CD4-positive, alpha-beta memory T cell (primary cell): ENCODE data around the gene CACNA1H. TPM values are rescaled to one million over a fixed set of nuclear protein-coding genes. Genes with fewer than 3 reads are reported as not detected.

Experiments
- CTCF ChIA-PET: fragments of 350-600 bp; sonication (Branson Sonifier 250); formaldehyde crosslinking; loops from one replicate; lab custom pipeline; 2021; ENCODE audit warnings: inconsistent platforms; ENCODE audit not compliant: partially characterized antibody; lab: Charles Lee
- POLR2A ChIA-PET: fragments of 350-600 bp; sonication (Branson Sonifier 250); formaldehyde crosslinking; loops from one replicate; lab custom pipeline; 2021; ENCODE audit not compliant: partially characterized antibody; lab: Charles Lee
- DNase-seq, 5 donors: peaks; one replicate each; pipeline versions ENCODE4 v3.0.0 to v3.0.0-alpha.2; 2020 to 2022; ENCODE audit warnings: mixed read lengths in 1 of 5
- H3K27ac ChIP-seq: one replicate; pipeline ENCODE4 v1.7.0; 2013; ENCODE audit warnings: low read depth, low read length
- H3K27me3 ChIP-seq: 2 replicates; pipeline ENCODE4 v1.7.0; 2013; ENCODE audit warnings: mild to moderate bottlenecking, low read length, moderate library complexity; ENCODE audit not compliant: insufficient read depth
- H3K36me3 ChIP-seq: 2 replicates; pipeline ENCODE4 v1.7.0; 2013; ENCODE audit warnings: mild to moderate bottlenecking, low read length, moderate library complexity; ENCODE audit not compliant: insufficient read depth
- H3K4me1 ChIP-seq: 2 replicates; pipeline ENCODE4 v1.7.0; 2013; ENCODE audit warnings: mild to moderate bottlenecking, low read length, moderate library complexity; ENCODE audit not compliant: insufficient read depth
- H3K4me3 ChIP-seq, 2 donors: one replicate each; pipeline ENCODE4 v1.7.0; 2013; ENCODE audit warnings: low read length in 2 of 2, mild to moderate bottlenecking in 1 of 2
- H3K9me3 ChIP-seq, 2 donors: one replicate each; pipeline ENCODE4 v1.7.0; 2013; ENCODE audit warnings: low read length in 2 of 2, control low read depth in 1 of 2; ENCODE audit not compliant: control insufficient read depth in 1 of 2
- H3K27ac Mint-ChIP-seq, 7 donors: one replicate each; pipeline ENCODE4 v1.8.0; 2020 to 2021; ENCODE audit warnings: mixed read lengths in 7 of 7, mild to moderate bottlenecking in 6 of 7, inconsistent platforms in 3 of 7, moderate library complexity in 3 of 7
- H3K27me3 Mint-ChIP-seq, 2 donors: one replicate each; pipeline ENCODE4 v1.8.0; 2020 to 2021; ENCODE audit warnings: mixed read lengths in 2 of 2
- H3K36me3 Mint-ChIP-seq, 2 donors: one replicate each; pipeline ENCODE4 v1.8.0; 2020 to 2021; ENCODE audit warnings: mixed read lengths in 2 of 2, inconsistent platforms in 1 of 2, mild to moderate bottlenecking in 1 of 2
- H3K4me1 Mint-ChIP-seq, 4 donors: one replicate each; pipeline ENCODE4 v1.8.0; 2020 to 2021; ENCODE audit warnings: mixed read lengths in 4 of 4, mild to moderate bottlenecking in 1 of 4
- H3K4me3 Mint-ChIP-seq, 8 donors: one replicate each; pipeline ENCODE4 v1.8.0; 2020 to 2021; ENCODE audit warnings: mixed read lengths in 8 of 8, mild to moderate bottlenecking in 7 of 8, moderate library complexity in 6 of 8, inconsistent platforms in 3 of 8
- H3K9me3 Mint-ChIP-seq, 8 donors: one replicate each; pipeline ENCODE4 v1.8.0; 2020 to 2021; ENCODE audit warnings: mixed read lengths in 8 of 8, mild to moderate bottlenecking in 5 of 8, inconsistent platforms in 3 of 8, moderate library complexity in 1 of 8
- intact Hi-C: fragments of 100-400 bp; cut with micrococcal nuclease; formaldehyde crosslinking; loops from one replicate; pipeline ENCODE4 v1.15.1; 2023
- polyA plus RNA-seq, 2 donors: library from polyadenylated mRNA; unstranded; fragments of 300-500 nt; fragmentation: Illumina TruSeq; gene quantifications; one replicate each; pipeline ENCODE4 v1.2.3, GENCODE V29; 2021
- total RNA-seq, 2 experiments: library from RNA; stranded (reverse); gene quantifications; one replicate each; pipeline ENCODE4 v1.2.3, GENCODE V29; 2021

Gene CACNA1H
- total RNA-seq (1 to 10 TPM; 2.0 to 2.1 TPM), polyA plus RNA-seq (under 1 TPM; 0.48 to 0.99 TPM)

DNA sequence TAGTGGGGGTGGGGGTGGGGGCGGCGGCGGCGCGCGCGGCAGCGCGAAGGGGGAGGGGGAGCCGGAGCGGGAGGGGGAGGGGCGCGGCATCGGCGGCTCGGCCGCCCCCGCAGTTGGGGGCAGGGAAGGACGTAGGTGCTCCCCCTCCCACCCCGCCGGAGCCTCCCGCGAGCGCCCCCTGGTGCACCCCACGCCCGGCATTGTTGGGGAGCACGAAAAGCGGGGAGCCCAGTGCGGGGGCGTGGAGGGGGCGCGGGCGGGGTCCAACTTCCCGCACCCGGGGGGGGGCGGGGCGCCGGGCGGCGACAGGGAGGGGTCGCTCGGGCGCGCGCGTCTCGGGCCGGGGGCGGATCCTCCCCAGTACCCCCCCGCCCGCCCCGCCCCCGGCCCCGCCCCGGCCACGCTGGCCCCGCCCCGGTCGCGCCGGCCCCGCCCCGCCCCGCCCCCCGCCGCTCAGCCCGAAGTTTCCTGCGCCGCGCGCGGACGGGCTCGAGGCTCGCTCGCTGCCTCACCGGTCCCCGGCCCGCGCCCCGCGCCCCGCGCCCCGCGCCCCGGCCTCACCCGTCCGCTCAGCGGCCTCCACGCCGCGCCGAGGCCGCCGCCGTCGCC lies at the start of gene CACNA1H:
Gene CACNA1H (plus strand): TSS at position 456 of the 609 bp plus-strand sequence. CDS start 632 bp downstream, outside the sequence.
- ChIA-PET POLR2A (no interaction called here), CTCF (no interaction called here)
- H3K27ac ChIP-seq: no peak within 1 kb of the TSS
- Mint-ChIP-seq H3K4me1 (peaks cover 0 to 4% (median under 1%) of the 10 kb centered on the region in 4 donors), H3K27ac (no peak within 1 kb of the TSS), H3K36me3 (no peaks in the 10 kb centered on the region), H3K9me3 (peaks cover 0 to 3% (median 0%) of the 10 kb centered on the region in 8 donors), H3K4me3 (peak within 1 kb of the TSS in 6 of 8 donors; percentile 35 to 80 (median 58)), H3K27me3 (peaks cover 6 to 8% of the 10 kb centered on the region in 2 donors)
- no peaks in the 10 kb centered on the region for H3K9me3 ChIP-seq
- DNase-seq: peak; percentile 61 to 69 (median 68)
- peaks cover 11% of the 10 kb centered on the region for H3K4me1 ChIP-seq
- peaks cover 15% of the 10 kb centered on the region for H3K27me3 ChIP-seq
- intact Hi-C loops: no loop called here
- peak within 1 kb of the TSS in 1 of 2 donors; percentile 19 for H3K4me3 ChIP-seq
- H3K36me3 ChIP-seq: no peaks in the 10 kb centered on the region

GRCh38 chr16:1103636-1103980 lies 49.3 kb upstream of the CACNA1H start:
- no peaks in the 10 kb centered on the region for H3K27me3 ChIP-seq
- intact Hi-C loops: loop anchor here (2.0 kb wide), 1 partner anchor 291 kb away; no protein-coding TSS in a partner anchor
- no peak for DNase-seq
- ChIA-PET CTCF (interaction anchor here (0.8 to 1.4 kb wide), 7 partner anchors 16 to 391 kb away, joined by 3 to 4 read pairs (median 3); partner anchors contain the start of genes CHTF18 and RPUSD1), POLR2A (no interaction called here)
- no peak overlapping the region for H3K27ac ChIP-seq
- Mint-ChIP-seq H3K4me3 (no peak overlapping the region), H3K9me3 (no peaks in the 10 kb centered on the region), H3K27ac (no peak overlapping the region), H3K4me1 (no peaks in the 10 kb centered on the region), H3K36me3 (no peaks in the 10 kb centered on the region), H3K27me3 (peaks cover 2% of the 10 kb centered on the region in 2 donors)
- H3K36me3 ChIP-seq: no peaks in the 10 kb centered on the region
- H3K4me1 ChIP-seq: peaks cover 4% of the 10 kb centered on the region
- no peak overlapping the region for H3K4me3 ChIP-seq
- H3K9me3 ChIP-seq: no peaks in the 10 kb centered on the region

- peak in 2 of 5 donors; percentile 17 to 21 for DNase-seq
- Mint-ChIP-seq H3K4me1 (no peaks in the 10 kb centered on the region), H3K9me3 (no peaks in the 10 kb centered on the region), H3K27ac (no peak overlapping the region), H3K36me3 (no peaks in the 10 kb centered on the region), H3K27me3 (peaks cover 0 to 5% of the 10 kb centered on the region in 2 donors), H3K4me3 (no peak overlapping the region)
- no peak overlapping the region for H3K4me3 ChIP-seq
- intact Hi-C loops: no loop called here
- H3K36me3 ChIP-seq: no peaks in the 10 kb centered on the region
- no peaks in the 10 kb centered on the region for H3K27me3 ChIP-seq
- peaks cover 4% of the 10 kb centered on the region for H3K4me1 ChIP-seq
- no peaks in the 10 kb centered on the region for H3K9me3 ChIP-seq
- CTCF ChIA-PET: no interaction called here
- H3K27ac ChIP-seq: no peak overlapping the region
- POLR2A ChIA-PET: no interaction called here
Measured at GRCh38 chr16:1105888-1106620, 46.9 kb upstream of the CACNA1H start.

DNA sequence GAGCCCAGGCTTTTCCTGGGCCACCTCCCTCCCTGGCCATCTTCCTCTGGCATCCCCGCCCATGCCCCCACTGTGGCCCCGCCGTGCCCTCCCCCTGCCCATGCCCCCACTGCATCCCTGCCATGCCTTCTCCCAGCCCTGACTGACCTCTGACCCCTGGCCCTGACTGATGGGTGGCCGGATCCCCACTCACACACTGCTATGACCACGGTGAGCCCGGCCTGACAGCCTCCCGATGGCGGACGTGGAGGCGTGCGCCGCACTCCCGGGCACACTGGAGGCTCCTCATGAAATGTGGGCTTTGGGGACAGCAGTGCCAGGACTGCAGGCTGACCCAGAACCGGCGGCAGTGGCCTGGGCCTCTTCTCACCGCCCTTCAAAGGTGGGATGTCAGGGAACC lies 46.2 kb upstream of the CACNA1H start:
- H3K27me3 ChIP-seq: no peaks in the 10 kb centered on the region
- DNase-seq: no peak
- Mint-ChIP-seq H3K4me3 (no peak overlapping the region), H3K27me3 (peaks cover 0 to 5% of the 10 kb centered on the region in 2 donors), H3K27ac (no peak overlapping the region), H3K4me1 (no peaks in the 10 kb centered on the region), H3K36me3 (no peaks in the 10 kb centered on the region), H3K9me3 (no peaks in the 10 kb centered on the region)
- intact Hi-C loops: no loop called here
- no peaks in the 10 kb centered on the region for H3K36me3 ChIP-seq
- H3K4me3 ChIP-seq: no peak overlapping the region
- H3K4me1 ChIP-seq: peaks cover 4% of the 10 kb centered on the region
- H3K9me3 ChIP-seq: no peaks in the 10 kb centered on the region
- H3K27ac ChIP-seq: no peak overlapping the region
- ChIA-PET POLR2A (no interaction called here), CTCF (no interaction called here)

DNA sequence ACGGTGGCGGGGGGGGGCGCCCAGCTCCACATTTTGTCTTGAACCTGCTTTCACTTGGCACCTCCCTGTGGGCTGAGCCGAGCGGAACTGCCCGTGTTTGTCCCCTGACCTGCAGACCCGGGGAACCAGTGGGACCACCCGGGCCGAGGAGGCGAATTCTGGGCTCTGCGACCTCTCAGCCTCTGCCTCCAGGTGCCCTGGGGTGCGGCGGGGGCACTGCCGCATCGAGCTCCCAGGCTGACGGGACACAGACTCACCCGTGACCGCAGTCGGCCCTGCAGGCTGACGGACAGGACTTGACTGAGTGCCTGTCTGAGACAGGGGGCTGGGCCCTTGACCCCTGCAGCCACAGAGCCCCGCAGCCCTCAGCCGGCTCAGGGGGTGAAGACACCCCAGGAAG lies 45.8 kb upstream of the CACNA1H start:
- Histone ChIP-seq H3K36me3 (no peaks in the 10 kb centered on the region), H3K4me3 (no peak overlapping the region), H3K27me3 (no peaks in the 10 kb centered on the region), H3K9me3 (no peaks in the 10 kb centered on the region), H3K27ac (no peak overlapping the region), H3K4me1 (peaks cover 4% of the 10 kb centered on the region)
- ChIA-PET POLR2A (no interaction called here), CTCF (no interaction called here)
- Mint-ChIP-seq H3K4me3 (no peak overlapping the region), H3K4me1 (no peaks in the 10 kb centered on the region), H3K27ac (no peak overlapping the region), H3K36me3 (no peaks in the 10 kb centered on the region), H3K27me3 (peaks cover 0 to 5% of the 10 kb centered on the region in 2 donors), H3K9me3 (no peaks in the 10 kb centered on the region)
- intact Hi-C loops: no loop called here
- DNase-seq: no peak

- peaks cover 4% of the 10 kb centered on the region for H3K4me1 ChIP-seq
- H3K36me3 Mint-ChIP-seq: no peaks in the 10 kb centered on the region
- H3K27me3 ChIP-seq: no peaks in the 10 kb centered on the region
- H3K4me3 Mint-ChIP-seq: no peak overlapping the region
- H3K27me3 Mint-ChIP-seq: peaks cover 0 to 5% of the 10 kb centered on the region in 2 donors
- no peak overlapping the region for H3K27ac Mint-ChIP-seq
- intact Hi-C loops: no loop called here
- H3K27ac ChIP-seq: no peak overlapping the region
- POLR2A ChIA-PET: no interaction called here
- H3K36me3 ChIP-seq: no peaks in the 10 kb centered on the region
- no peak overlapping the region for H3K4me3 ChIP-seq
- DNase-seq: no peak
- H3K9me3 ChIP-seq: no peaks in the 10 kb centered on the region
- CTCF ChIA-PET: no interaction called here
- H3K4me1 Mint-ChIP-seq: no peaks in the 10 kb centered on the region
- H3K9me3 Mint-ChIP-seq: no peaks in the 10 kb centered on the region
Measured at GRCh38 chr16:1107731-1108130, 45.2 kb upstream of the CACNA1H start.

DNA sequence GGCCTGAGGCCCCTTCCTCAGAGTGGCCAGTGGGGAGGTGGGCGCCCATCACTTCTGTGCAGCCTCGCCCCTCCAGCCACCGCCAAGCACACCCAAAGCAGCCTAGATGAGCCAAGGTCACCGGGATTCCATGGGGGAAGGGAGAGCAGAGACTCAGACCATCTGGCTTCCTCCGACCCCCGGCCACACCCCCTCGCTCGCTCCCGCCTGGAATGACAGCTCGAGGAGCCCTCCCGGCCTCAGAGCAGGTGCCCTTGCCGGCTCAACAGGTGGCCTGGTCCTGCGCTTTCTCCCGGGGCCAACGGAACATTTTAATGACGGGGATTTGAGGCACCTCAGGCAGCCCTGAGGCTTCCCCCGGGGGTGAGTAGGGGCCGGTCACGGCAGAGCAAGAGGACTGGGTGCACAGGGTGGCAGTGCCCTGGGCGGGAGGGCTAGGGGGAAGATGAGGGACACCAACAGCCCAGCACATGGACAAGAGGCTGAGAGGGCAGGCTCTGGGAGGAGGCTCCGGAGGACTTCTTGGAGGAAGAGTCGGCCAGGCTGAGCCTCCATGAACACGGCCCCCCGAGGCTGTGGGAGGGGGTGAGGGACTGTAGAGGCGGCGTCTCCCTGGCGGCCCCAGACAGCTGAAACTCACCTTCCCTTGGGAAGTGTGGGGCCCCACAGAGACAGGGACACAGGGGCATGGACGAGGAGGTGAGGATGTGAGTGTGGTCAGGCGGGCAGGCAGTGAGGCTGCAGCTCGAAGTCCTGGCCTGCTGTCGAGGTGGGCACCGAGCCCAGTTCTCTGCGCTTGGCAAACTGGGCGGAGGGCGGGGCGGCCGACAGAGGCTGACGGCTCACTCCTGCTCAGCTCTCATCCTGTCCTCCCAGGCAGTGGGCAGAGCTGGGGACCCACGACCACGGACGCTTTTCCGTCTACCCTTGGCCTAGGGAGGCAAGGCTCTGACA lies 44.3 kb upstream of the CACNA1H start:
- ChIA-PET CTCF (no interaction called here), POLR2A (no interaction called here)
- Histone ChIP-seq H3K36me3 (no peaks in the 10 kb centered on the region), H3K4me3 (no peak overlapping the region), H3K27me3 (no peaks in the 10 kb centered on the region), H3K27ac (no peak overlapping the region), H3K4me1 (no peaks in the 10 kb centered on the region), H3K9me3 (no peaks in the 10 kb centered on the region)
- DNase-seq: no peak
- Mint-ChIP-seq H3K27ac (no peak overlapping the region), H3K4me3 (no peak overlapping the region), H3K9me3 (no peaks in the 10 kb centered on the region), H3K36me3 (no peaks in the 10 kb centered on the region), H3K4me1 (no peaks in the 10 kb centered on the region), H3K27me3 (peaks cover 0 to 5% of the 10 kb centered on the region in 2 donors)
- intact Hi-C loops: no loop called here
